Stimulated activated CD8-positive, alpha-beta memory T cell treated with anti-CD3 and anti-CD28 coated beads, Interleukin-12 subunit alpha, Interleukin-12 subunit beta, amount 100 ng/mL, for 4 hours (primary cell): ENCODE measurements around the gene CDK11B.
"Not testable (repeated sequence)": the region's sequence is repeated elsewhere in the genome, so short reads cannot be mapped to it uniquely, and the experiment has no call there.

ENCODE experiments used
- DNase-seq: peaks from one replicate; pipeline ENCODE4 v3.0.0-alpha.2; 2020; ENCODE audit warnings: low read depth

The CDK11B gene

DNA sequence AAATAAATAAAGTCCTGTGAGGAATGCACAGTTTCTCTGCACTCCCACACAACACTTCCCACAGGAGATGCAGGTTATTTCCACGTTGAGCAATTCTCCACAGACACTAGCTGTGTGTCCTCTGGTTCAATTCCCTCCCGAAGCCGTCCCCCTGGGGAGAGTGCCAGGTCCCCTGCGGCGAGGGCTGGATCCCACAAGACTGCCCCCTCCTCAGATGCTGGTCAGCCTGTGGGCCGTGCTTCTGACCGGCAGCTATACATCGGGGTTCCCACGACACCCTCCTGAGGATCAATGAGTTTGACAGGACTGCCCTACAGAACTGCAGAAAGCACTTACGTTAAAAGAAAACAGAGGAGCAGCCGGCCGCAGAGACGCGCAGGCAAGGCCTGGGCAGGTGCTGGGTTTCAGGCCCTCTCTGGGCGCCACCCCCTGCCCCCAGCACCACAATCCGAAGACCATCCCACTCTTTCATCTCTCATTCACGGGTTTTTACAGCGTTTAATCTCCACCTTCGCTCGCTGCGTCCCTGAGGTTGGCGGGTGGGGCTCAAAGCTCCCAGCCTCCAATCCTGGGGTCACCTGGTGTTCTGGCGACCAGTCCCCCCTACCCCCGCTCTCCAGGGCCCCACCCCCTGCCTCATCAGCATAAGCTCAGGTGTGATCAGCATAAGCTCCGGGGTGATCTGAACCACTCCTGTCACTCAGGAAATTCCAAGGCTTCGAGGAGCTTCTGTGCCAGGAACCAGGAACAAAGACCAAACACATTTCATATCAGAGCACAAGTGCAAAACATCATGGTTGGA lies 24.5 kb upstream of the CDK11B start:
- no peak for DNase-seq

- DNase-seq, result no peak
These were observed 22.1 kb upstream of the CDK11B start for GRCh38 chr1:1680912-1681273.

DNA sequence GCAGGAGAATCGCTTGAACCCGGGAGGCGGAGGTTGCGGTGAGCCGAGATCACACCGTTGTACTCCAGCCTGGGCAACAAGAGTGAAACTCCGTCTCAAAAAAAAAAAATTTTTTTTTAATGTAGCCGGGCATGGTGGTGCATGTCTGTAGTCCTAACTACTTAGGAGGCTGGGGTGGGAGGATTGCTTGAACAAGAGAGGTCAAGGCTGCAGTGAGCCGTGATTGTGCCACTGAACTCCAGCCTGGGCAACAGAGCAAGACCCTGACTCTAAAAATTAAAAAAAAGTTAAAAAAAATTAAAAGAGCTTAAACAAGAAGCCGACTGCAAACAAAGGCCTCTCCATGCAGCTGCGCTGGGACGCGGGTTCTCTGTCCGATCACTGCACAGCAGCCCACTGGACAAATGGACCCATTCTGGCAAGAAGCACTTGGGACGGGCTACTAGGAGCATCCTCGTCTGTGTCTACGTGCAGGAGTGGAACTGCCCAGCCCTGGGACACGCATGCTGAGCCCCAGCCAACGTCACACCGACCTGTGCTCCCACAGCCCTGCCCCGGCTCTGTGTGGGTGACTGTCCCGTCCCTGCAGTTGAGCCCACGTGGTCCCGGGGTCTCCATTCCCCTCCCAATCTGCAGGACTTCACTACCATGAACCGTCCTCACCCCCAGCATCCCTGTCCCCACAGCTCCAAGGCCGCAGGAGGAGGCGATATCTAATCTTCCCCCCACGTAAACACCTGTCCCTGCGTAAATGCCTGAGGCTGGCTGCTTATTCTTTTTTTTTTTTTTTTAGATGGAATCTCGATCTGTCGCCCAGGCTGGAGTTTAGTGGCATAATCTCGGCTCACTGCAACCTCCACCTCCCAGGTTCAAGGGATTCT lies 21.5 kb upstream of the CDK11B start:
- DNase-seq, result no peak

GRCh38 chr1:1678581-1679380 lies 20.0 kb upstream of the CDK11B start:
- DNase-seq, result no peak

DNA sequence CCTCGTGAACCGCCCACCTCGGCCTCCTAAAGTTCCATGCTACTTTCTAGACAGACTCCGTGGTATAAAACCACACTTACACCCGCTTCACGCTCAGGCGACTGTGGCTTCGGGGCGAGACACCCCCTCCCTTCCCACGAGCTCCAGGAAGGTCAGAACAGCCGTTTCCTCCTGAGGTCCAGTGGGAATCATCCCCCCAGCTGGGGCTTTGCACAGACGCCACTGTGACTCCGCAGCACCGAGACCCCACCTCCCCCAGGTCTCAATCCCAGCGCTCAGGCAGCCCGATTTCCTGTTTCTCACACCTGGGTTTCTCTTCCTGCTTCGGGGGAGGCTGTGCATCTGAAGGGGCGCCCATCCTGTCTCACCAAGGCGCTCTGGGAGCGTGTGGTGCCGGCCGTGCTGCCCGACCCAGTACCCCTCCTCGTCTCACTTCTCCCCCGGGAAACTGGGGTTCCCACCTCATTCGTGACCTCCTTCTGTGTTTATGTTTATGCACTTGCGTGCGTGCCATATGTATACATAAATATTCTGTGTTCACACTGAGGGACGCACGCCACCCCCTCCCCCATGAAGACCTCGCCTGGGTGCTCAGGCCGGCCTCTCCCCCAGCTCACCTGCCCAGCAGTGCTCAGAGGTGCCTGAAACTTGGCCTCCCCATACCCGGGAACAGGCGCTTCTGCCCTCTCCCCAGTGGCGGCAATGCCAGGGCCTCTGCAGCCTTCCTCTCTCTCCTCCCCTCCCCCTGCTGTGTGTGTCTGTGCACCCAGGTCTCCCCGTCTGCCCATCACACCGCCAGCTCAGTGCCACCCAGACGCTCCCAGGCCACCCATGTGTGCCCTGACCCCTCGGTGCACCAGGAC lies 19.1 kb upstream of the CDK11B start:
- peak; percentile 22 for DNase-seq

DNA sequence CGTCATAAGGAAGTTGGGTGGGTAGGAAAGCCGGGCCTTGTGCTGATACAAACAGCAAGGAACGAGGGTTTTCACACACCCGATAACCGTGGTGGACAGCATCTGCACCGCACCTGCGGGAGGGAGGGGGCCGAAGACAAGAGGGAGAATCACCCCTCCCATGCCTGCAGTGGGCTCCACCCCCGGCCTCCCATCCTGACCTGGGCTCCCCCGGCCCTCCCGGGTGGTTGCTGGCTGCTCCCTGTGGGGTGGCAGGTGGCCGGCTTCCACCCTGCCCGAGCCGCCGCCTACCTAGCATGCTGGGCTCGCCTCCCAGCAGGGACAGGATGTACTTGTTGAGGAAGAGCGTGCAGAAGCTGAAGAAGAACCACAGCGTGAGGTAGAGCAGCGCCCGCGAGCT lies 17.3 kb upstream of the CDK11B start:
- not testable (repeated sequence) for DNase-seq

GRCh38 chr1:1675218-1675617 lies 16.4 kb upstream of the CDK11B start:
- DNase-seq, result not testable (repeated sequence)

DNA sequence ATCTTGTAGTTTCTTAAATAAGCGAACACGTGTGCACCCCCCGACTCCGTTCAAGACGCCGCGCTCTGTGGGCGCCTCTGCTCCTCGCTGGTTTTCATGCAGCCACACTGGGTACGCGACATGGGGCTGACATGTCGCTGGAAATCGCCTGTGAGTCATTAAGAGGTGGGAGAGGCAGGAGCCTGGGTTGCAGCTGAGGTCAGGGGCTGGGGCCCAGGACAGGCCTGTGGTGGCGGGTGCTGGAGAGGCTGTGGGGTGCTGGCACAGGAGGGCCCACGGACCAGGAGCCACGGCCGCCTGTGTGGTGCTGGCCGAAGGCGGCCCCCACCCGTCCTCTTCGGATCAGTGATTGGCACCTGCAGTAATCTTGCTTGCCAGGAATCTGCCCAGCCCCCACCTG lies 16.0 kb upstream of the CDK11B start:
- DNase-seq, result not testable (repeated sequence)

GRCh38 chr1:1672181-1672965 lies 13.6 kb upstream of the CDK11B start:
- no peak for DNase-seq

GRCh38 chr1:1671365-1672119 lies 12.7 kb upstream of the CDK11B start:
- no peak for DNase-seq

DNA sequence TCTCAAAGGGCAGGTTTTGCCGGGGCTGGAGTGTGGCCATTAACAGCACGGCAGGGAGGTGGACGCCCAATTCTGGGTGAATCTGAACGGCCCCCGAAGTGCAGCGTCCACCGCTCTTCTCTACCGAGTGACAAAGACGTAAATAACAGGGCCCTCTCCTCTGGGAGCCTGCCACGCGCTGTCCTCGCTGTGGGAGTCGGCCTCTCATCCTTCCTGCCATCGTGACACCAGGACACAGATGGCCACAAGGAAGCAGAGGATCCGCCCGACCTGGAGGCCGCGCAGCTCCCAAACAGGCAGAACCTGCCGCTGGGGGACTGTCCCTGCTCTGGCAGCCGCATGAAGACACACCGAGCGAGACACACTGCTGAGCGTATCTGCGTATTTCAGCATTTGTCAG lies 12.1 kb upstream of the CDK11B start:
- no peak for DNase-seq

GRCh38 chr1:1669468-1670440 lies 10.9 kb upstream of the CDK11B start:
- no peak for DNase-seq

GRCh38 chr1:1666526-1666925 lies 7.7 kb upstream of the CDK11B start:
- DNase-seq, result no peak

- DNase-seq, result no peak
These were observed 7.0 kb upstream of the CDK11B start for GRCh38 chr1:1665815-1666251.

- no peak for DNase-seq
These were observed 6.4 kb upstream of the CDK11B start for GRCh38 chr1:1664941-1665814.

DNA sequence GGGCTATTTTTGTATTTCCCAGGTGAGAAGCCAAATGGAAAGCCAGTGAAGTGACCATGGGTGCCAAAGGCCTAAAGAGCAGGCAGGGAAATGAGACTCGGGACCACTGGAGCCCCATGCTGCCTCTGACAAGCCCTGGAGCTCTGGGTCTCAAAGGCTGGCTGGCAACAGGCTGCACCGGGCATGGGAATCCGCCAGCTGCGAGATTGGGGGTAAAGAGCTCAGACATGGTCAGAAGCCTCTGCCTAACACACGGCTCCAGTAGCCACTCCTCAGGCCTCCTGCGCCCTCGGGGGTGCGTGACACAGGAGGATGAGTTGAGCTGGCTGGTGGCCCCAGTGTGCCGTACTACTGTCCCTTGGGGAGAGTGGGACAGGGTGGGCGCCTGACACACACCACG lies 5.5 kb upstream of the CDK11B start:
- DNase-seq, result not testable (repeated sequence)

DNA sequence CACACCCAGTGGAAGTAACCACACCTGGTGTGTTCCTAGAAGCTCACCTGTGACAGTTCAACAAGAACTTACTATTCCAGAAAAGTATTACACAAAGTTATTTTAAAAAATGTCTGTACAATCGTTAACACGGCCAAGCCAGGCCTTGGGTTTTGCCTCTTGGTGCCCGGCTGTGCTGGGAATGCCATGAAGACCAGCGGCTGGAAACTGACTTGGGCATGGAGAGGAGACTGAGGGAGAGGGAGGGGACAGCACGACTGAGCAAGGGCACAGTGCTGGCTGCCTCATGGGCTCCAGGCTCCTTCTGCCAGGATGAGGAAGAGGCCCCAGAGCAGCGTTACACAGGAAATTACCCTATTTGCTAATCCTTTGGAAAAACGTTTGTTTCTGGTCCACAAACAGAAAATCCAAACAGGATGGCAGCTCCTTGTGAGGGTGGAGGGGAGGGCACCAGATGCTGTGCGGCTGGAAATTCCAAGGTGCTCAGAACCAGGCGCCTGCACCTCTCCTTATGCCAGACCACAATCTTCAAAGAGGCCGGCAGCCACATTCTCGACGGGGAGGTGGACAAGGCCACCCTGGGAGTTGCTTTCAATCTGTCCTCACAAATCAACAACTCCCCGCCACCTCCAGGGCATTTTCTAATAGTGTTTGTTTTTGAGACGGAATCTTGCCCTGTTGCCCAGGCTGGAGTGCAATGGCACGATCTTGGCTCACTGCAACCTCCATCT lies 4.2 kb upstream of the CDK11B start:
- DNase-seq, result not testable (repeated sequence)
